DOHH2 (cell line): ENCODE measurements around the gene PRR36.

Experiments
- EZH2phosphoT487 ChIP-seq: fragments of 200-600 bp; sonication (generic); IDR thresholded peaks from 2 replicates; pipeline ENCODE4 v1.6.1; 2017; ENCODE audit warnings: borderline replicate concordance, mild to moderate bottlenecking, antibody characterized with exemption, low read length, moderate library complexity, mixed read lengths
- TF ChIP-seq, protein P1 (sequence below): fragments of 200-600 bp; sonication (generic); IDR thresholded peaks from one replicate; pipeline ENCODE4 v1.5.1; 2014; ENCODE audit warnings: antibody characterized with exemption, mild to moderate bottlenecking, low read depth, low read length; ENCODE audit not compliant: poor library complexity, severe bottlenecking

DNA sequence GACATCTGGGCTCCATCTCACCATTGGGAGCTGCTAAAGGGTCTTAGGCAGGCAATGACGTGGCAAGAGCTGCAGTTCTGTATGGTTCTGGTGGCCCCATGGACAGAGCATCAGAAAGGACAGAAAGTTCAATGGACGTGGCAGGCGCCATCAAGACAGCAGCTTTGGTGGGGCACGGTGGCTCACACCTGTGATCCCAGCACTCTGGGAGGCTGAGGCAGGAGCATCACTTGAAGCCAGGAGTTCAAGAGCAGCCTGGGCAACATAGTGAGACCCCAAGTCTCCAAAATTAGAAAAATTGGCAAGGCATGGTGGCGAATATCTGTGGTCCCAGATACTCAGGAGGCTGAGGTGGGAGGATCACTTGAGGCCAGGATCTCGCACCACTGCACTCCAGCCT lies 34.7 kb downstream of the PRR36 start:
- TF ChIP-seq, protein P1, sequence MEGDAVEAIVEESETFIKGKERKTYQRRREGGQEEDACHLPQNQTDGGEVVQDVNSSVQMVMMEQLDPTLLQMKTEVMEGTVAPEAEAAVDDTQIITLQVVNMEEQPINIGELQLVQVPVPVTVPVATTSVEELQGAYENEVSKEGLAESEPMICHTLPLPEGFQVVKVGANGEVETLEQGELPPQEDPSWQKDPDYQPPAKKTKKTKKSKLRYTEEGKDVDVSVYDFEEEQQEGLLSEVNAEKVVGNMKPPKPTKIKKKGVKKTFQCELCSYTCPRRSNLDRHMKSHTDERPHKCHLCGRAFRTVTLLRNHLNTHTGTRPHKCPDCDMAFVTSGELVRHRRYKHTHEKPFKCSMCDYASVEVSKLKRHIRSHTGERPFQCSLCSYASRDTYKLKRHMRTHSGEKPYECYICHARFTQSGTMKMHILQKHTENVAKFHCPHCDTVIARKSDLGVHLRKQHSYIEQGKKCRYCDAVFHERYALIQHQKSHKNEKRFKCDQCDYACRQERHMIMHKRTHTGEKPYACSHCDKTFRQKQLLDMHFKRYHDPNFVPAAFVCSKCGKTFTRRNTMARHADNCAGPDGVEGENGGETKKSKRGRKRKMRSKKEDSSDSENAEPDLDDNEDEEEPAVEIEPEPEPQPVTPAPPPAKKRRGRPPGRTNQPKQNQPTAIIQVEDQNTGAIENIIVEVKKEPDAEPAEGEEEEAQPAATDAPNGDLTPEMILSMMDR: no peak
- TF ChIP-seq EZH2phosphoT487: no peak
